Measurements from ENCODE around the gene SQSTM1. TPM values are rescaled to one million over a fixed set of nuclear protein-coding genes. Genes with fewer than 3 reads are reported as not detected.

SQSTM1 gene
- polyA plus RNA-seq, 2 of the 4 experiments (the other 2 are of a cell fraction) = 362 to 625 TPM

- peak; percentile 54; the same call in 1 of the 2 replicates for TF ChIP-seq PBX3 (IDR thresholded peaks at IDR 0.05)
- 0 out of 2 replicates have a peak, but pooled peaks have one; percentile 1 for TF ChIP-seq ATOH8 (CRISPR knock-in tag; IDR thresholded peaks at IDR 0.05; ENCODE audit: low read depth)
- no peak for TF ChIP-seq ELK1 (IDR thresholded peaks at IDR 0.05; ENCODE audit: low read depth, low read length)
- TF ChIP-seq FOXS1 (CRISPR knock-in tag; IDR thresholded peaks at IDR 0.05) = no peak; the same call in 1 of the 2 replicates
- TF ChIP-seq MYC (IDR thresholded peaks at IDR 0.05; ENCODE audit: borderline replicate concordance, low read length) = 0 out of 2 replicates have a peak, but pooled peaks have one; percentile 6
- TF ChIP-seq CBX8 (IDR thresholded peaks at IDR 0.05) = no peak
- peak; percentile 99 for TF ChIP-seq NFE2L2 (conservative IDR thresholded peaks at IDR 0.05; ENCODE audit: low read length)
- no peak for TF ChIP-seq CEBPB (IDR thresholded peaks at IDR 0.05)
- no peak; the same call in 1 of the 2 replicates for TF ChIP-seq HOXB13 (CRISPR knock-in tag; IDR thresholded peaks at IDR 0.05; ENCODE audit: low read depth)
- no peak for TF ChIP-seq ZNF302 (CRISPR knock-in tag; IDR thresholded peaks at IDR 0.05)
- peak; percentile 93 for TF ChIP-seq TP53 (CRISPR knock-in tag; IDR thresholded peaks at IDR 0.05)
- no peak for TF ChIP-seq USF2 (IDR thresholded peaks at IDR 0.05)
- TF ChIP-seq REST (IDR thresholded peaks at IDR 0.05) = peak; percentile 52; the same call in 1 of the 2 replicates
- no peak for TF ChIP-seq ESRRA (IDR thresholded peaks at IDR 0.05; ENCODE audit: borderline replicate concordance, low read length)
- TF ChIP-seq CTCF (IDR thresholded peaks at IDR 0.05) = no peak
- TF ChIP-seq EHF (CRISPR knock-in tag; IDR thresholded peaks at IDR 0.05) = no peak
- TF ChIP-seq HDAC2 (IDR thresholded peaks at IDR 0.05) = no peak
- no peak for TF ChIP-seq KDM5A (IDR thresholded peaks at IDR 0.05)
- peak; percentile 98 for TF ChIP-seq PHF8 (IDR thresholded peaks at IDR 0.05; ENCODE audit: borderline replicate concordance, low read depth)
- no peak for TF ChIP-seq SMC3 (IDR thresholded peaks at IDR 0.05)
- TF ChIP-seq POLR2AphosphoS2 (conservative IDR thresholded peaks at IDR 0.05; ENCODE audit: low read length) = peak; percentile 71; the same call in 1 of the 2 replicates
These were observed at the start of gene SQSTM1 (continued) for GRCh38 chr5:179820483-179821297.
